ENCODE data around the gene MAP3K3. TPM values are rescaled to one million over a fixed set of nuclear protein-coding genes. Genes with fewer than 3 reads are reported as not detected.

Gene MAP3K3
- polyA plus RNA-seq, 1 experiment, result 15.3 TPM

GRCh38 chr17:63645775-63646487 is 23.7 kb downstream of the MAP3K3 start:
- Histone ChIP-seq H3K27me3 (ENCODE audit: control insufficient read depth, insufficient read depth, low read length) (no peaks in the 10 kb centered on the region), H3K9me3 (ENCODE audit: control insufficient read depth, insufficient read depth, low read length) (no peaks in the 10 kb centered on the region), H3K4me3 (ENCODE audit: low read depth, low read length) (no peak overlapping the region), H3K27ac (ENCODE audit: low read depth, low read length) (no peak overlapping the region)
- ChIA-PET POLR2A (interaction anchor here (0.5 kb wide), 1 partner anchor 24 kb away, joined by 3 read pairs; no protein-coding TSS in a partner anchor), CTCF (interaction anchor here (1.2 kb wide), 1 partner anchor 220 kb away, joined by 4 read pairs; no protein-coding TSS in a partner anchor)
- no peak for DNase-seq (ENCODE audit: low read depth, low spot score)
- TF ChIP-seq CTCF (IDR thresholded peaks at IDR 0.05; ENCODE audit: low read depth, low read length), result no peak

GRCh38 chr17:63646488-63646806 is 24.2 kb downstream of the MAP3K3 start:
- H3K4me3 ChIP-seq (ENCODE audit: low read depth, low read length), result no peak overlapping the region
- ChIA-PET POLR2A (interaction anchor here (0.5 kb wide), 1 partner anchor 25 kb away, joined by 3 read pairs; no protein-coding TSS in a partner anchor), CTCF (no interaction called here)
- no peak for TF ChIP-seq CTCF (IDR thresholded peaks at IDR 0.05; ENCODE audit: low read depth, low read length)
- DNase-seq (ENCODE audit: low read depth, low spot score), result no peak
- no peaks in the 10 kb centered on the region for H3K27me3 ChIP-seq (ENCODE audit: control insufficient read depth, insufficient read depth, low read length)
- no peak overlapping the region for H3K27ac ChIP-seq (ENCODE audit: low read depth, low read length)
- H3K9me3 ChIP-seq (ENCODE audit: control insufficient read depth, insufficient read depth, low read length), result no peaks in the 10 kb centered on the region

- H3K4me3 ChIP-seq (ENCODE audit: low read depth, low read length), result no peak overlapping the region
- no peak for TF ChIP-seq CTCF (IDR thresholded peaks at IDR 0.05; ENCODE audit: low read depth, low read length)
- CTCF ChIA-PET, result interaction anchor here (0.6 kb wide), 1 partner anchor 212 kb away, joined by 4 read pairs; no protein-coding TSS in a partner anchor
- no peaks in the 10 kb centered on the region for H3K9me3 ChIP-seq (ENCODE audit: control insufficient read depth, insufficient read depth, low read length)
- no peak overlapping the region for H3K27ac ChIP-seq (ENCODE audit: low read depth, low read length)
- no peaks in the 10 kb centered on the region for H3K27me3 ChIP-seq (ENCODE audit: control insufficient read depth, insufficient read depth, low read length)
- DNase-seq (ENCODE audit: low read depth, low spot score), result peak; percentile 51
- POLR2A ChIA-PET, result no interaction called here
Observed at GRCh38 chr17:63647065-63647725, 25.0 kb downstream of the MAP3K3 start.

- TF ChIP-seq CTCF (IDR thresholded peaks at IDR 0.05; ENCODE audit: low read depth, low read length), result no peak
- no peak for DNase-seq (ENCODE audit: low read depth, low spot score)
- H3K9me3 ChIP-seq (ENCODE audit: control insufficient read depth, insufficient read depth, low read length), result no peaks in the 10 kb centered on the region
- no peak overlapping the region for H3K27ac ChIP-seq (ENCODE audit: low read depth, low read length)
- H3K27me3 ChIP-seq (ENCODE audit: control insufficient read depth, insufficient read depth, low read length), result no peaks in the 10 kb centered on the region
- POLR2A ChIA-PET, result no interaction called here
- CTCF ChIA-PET, result interaction anchor here (1.0 kb wide), 1 partner anchor 36 kb away, joined by 3 read pairs; no protein-coding TSS in a partner anchor
- H3K4me3 ChIP-seq (ENCODE audit: low read depth, low read length), result no peak overlapping the region
Observed at GRCh38 chr17:63647936-63648335, 25.7 kb downstream of the MAP3K3 start.

GRCh38 chr17:63649813-63650212 is 27.6 kb downstream of the MAP3K3 start:
- Histone ChIP-seq H3K4me3 (ENCODE audit: low read depth, low read length) (no peak overlapping the region), H3K27ac (ENCODE audit: low read depth, low read length) (no peak overlapping the region), H3K27me3 (ENCODE audit: control insufficient read depth, insufficient read depth, low read length) (no peaks in the 10 kb centered on the region), H3K9me3 (ENCODE audit: control insufficient read depth, insufficient read depth, low read length) (no peaks in the 10 kb centered on the region)
- ChIA-PET CTCF (no interaction called here), POLR2A (no interaction called here)
- TF ChIP-seq CTCF (IDR thresholded peaks at IDR 0.05; ENCODE audit: low read depth, low read length), result no peak
- no peak for DNase-seq (ENCODE audit: low read depth, low spot score)
